GM18508 (cell line): ENCODE data around the gene CAVIN3.
A peak's percentile ranks its signal among the peaks of the same experiment; 100 is the strongest.

Experiments
- ATAC-seq: cut with Tn5 transposase; IDR thresholded peaks from one replicate; pipeline ENCODE4 v1.9.1; 2021; ENCODE audit warnings: moderate number of reproducible peaks; ENCODE audit not compliant: insufficient read depth, unreplicated experiment

Gene CAVIN3, protein sequence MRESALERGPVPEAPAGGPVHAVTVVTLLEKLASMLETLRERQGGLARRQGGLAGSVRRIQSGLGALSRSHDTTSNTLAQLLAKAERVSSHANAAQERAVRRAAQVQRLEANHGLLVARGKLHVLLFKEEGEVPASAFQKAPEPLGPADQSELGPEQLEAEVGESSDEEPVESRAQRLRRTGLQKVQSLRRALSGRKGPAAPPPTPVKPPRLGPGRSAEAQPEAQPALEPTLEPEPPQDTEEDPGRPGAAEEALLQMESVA

DNA sequence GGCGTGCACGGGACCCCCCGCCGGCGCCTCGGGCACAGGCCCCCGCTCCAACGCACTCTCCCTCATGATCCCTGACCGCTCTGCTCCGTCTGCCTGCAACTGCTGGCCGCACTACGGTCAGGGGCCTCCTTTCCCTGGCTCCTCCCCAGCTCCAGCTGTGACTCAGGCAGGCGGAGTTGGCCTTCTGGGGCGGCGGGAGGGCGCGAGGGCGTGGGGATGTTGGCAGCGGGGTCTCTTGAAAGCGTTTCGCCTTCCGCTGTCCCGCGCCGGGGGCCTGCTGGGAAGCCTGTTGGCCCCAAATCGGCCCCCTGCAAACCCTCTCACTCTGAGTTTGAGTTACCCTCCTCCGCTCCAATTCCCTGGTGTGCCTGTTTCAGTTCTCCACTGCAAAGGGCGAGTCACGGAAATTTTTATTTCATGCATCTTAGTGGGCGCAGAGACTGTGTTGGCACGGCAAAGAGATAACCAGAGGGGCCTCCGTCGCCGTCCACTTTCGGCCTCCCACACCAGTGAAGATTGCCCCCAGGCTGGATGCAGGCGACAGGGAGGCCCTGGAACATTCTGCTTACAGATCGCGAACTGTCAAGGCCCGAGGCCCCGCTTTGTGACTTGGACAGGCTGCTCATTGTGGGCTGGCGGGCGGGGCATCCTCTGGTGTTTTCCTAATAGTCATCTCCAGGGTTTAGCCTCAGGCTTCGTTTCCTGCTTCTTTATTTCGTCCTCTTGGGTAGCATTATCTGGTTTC, at the start of gene CAVIN3:
Gene CAVIN3 (minus strand): TSS at position 91 of the 745 bp plus-strand sequence. CDS start 25 bp downstream, at position 66.
- no peak for ATAC-seq

DNA sequence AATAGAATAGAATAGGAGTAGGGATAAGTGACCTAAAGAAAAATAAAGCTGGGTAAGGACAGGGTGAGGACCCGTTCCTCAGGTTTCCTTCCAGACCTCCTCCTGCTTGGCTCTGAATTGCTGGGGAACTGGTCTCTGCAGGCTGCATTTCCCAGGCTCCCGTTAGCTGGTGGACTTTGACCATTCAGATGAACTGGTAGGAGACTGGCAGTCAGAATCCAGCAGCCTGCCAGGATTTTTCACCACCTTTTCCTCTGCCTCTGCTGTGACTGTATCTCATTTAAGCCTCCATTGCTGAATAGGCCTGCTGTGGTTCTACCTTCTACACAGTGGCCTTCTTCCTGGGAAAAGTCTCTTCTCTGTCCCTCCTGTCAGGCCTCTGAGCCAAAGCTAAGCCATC, 45.4 kb upstream of the CAVIN3 start:
- ATAC-seq = no peak

DNA sequence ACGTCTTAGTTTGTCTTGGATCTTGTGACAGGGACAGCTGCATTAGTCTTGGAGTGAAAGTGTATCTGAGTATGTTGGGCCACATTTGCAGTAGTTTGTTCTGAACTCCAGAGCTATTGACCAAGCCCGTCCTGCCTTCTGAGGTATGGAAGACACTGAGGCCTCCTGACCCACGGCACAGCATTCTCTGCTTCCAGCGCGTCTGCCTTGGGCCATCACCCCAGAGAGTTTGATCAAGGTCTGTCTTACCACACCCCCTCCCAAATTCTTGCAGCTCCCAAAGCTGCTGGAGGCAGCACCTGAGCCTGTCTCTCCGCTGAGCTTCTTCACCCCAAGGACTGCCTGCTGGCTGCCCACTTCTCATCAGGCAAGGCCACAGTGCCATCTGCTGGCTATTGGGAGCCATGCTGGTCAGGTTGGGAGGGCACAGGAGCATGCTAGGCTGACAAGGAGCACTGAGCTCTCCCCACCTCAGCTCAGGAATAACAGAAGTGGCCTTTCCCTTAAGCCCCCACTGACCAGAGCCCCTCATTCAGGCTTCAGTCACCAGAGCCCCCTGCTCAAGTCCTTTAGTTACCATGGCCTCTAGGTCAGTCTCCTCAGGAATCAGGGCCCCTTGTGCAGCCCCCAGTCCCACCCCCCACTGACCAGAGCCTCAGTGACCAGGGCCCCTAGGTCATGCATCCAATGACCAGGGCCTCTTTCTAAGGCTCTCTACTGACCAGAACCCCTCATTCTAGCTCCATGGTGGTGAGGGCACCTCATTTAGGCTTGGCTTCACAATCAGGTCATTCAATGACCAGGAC, 42.8 kb upstream of the CAVIN3 start:
- peak; percentile 48 for ATAC-seq

DNA sequence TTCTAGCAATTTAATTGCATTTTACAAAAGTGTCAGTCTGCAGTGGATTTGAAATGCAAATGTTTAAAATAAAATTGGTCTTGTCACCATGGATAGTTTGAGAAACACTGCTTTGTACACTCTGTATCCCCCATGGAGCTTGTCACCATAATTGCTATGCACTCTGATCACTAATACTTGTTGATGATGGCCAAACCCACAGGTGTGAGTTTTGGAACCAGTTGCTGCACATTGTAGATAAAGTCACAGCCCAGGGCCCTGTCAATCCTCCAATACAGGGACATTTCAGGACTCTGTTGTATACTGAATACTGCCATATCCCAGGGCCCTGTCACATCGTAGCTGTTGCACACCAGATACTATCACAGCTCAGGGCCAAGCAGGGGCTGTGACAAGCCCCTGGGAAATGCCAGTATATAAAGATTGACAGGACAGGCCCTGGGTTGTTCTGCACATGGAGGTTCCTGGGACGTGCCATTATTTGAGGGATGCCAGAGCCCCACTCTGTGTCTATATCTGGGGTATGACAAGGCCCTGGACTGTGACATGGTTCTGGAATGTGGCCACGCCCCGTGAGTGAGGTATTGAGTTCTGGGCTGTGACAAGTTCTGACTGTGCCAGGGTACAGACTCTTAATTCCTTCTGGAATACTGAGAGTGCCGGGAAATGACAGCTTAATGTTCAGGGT, 42.0 kb upstream of the CAVIN3 start:
- ATAC-seq = no peak

DNA sequence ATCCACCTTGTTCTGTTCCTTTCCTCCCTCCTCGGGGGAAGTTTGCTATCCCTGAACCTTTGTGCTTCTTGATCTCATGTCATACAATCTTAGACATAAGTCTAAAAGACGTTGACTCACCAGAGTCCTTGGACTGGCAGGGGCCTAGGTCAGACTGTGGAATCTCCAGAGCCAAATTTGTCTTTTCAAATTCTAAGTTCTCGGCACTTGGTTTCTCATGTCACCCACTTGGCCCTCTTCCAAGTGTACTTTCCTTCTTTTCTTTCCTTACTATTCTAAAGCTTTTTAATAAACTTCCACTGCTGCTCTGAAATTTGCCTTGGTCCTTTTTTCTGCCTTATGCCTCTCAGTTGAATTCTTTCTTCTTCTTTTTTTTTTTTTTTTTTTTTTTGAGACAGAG, 39.9 kb upstream of the CAVIN3 start:
- ATAC-seq = no peak

DNA sequence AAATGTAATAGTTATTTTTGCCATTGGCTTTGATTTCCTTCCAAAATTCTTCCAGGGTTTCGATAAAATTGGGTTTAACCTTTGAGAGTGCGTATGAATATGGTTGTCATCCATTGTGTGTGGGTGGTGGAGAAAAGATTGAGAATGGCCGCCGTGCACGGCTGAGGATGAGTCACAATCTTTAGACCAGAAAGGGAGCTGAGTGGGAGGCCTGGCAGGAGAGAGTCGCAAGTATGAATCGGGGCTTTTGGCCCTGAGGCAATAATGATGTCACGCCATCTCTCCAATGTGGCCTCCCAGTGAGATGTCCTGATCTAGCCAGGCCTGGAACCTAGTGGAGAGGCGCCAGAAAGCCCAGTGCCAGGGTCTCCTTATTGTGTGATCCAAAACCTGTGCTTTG, 36.9 kb upstream of the CAVIN3 start:
- no peak for ATAC-seq

DNA sequence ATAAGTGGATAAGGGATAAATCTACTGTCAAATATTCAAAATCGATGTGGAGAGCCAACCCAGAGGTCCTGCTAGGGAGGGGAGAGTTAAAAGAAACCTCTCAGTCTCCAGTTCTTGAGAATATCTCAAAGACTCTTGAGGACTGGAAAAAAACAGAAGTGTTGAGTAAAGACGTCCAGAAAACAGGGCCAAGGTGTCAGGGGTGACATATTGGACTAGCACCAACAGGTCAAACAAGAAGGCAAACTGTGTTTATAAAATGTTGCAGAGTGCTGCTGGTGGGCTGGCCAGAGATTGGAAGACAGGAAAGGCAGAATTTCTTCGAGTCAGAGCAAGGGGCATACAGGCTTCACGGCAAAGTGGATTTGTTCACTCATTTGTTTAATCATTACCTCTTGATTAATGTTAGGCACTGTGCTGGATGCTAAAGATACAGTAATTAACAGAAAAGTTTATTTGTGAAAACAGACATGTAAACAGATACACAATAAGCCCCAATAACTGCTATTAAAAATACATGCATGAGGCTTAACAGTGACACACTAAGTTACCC, 36.3 kb upstream of the CAVIN3 start:
- ATAC-seq = no peak

DNA sequence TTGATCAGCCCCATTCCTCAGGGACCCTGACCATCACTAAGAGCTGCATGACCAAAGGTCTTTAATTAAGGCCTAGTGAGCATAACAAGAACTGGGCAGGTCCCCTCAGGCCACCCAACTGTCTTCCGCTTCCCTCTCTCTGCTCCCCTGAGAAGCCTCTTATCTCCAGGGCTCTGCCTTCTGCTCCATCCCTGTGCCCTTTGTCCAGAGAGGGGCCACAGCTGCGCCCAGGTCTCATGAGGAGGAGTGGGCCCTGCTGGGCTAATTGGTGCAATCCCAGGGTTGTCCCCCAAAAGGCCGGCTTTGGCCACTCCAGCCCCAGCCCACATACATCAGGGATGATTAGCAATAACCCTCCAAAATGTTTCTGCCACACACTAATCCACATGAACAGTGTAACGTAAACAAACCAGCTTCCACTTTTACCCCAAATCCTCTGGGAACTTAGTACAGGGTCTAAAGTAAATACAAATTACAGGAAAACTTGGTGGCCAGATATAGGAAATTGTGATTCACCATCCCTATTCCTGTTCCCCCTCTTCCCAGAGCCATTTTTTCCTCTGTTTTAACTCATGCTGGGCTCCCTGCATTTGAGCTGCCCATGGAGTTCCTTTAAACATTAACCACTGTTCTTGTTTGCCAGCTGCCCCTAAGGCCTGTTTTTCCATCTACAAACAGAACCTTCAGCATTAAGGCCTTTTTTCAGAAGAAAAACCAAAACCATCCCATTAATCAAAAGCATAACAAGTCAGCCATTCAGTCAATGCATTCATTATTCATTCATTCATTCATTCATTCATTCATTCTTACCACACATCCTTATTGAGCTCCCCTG, 34.6 kb upstream of the CAVIN3 start:
- no peak for ATAC-seq

DNA sequence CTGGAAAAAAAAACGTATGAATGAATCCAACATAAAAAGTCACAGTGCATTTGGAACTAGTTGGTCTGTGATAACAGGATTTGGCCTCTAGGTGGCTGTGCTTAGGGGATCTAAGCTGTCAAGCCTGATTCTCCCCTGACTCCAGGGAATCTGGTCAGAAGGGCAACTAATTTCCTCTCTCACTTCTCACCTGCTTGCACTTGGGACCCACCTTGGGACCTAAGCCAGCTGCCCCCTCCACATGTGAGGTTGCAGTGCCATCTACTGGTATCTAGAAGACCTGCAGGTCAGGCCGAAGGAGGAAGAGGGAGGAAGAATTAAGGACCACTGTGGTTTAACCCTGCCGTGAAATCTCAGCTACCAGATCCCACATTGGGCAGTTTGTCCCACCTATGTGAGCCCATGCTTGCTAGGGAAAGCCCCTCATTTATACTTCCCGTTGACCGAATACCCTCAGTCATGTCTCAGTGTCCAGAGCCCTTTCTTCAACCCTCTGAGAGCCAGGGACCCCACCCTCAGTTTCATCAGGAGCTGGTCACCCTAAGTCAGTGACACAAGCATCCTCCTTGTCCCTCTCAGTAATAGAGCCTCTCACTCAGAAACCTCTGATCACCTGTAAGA, 33.2 kb upstream of the CAVIN3 start:
- ATAC-seq = no peak

DNA sequence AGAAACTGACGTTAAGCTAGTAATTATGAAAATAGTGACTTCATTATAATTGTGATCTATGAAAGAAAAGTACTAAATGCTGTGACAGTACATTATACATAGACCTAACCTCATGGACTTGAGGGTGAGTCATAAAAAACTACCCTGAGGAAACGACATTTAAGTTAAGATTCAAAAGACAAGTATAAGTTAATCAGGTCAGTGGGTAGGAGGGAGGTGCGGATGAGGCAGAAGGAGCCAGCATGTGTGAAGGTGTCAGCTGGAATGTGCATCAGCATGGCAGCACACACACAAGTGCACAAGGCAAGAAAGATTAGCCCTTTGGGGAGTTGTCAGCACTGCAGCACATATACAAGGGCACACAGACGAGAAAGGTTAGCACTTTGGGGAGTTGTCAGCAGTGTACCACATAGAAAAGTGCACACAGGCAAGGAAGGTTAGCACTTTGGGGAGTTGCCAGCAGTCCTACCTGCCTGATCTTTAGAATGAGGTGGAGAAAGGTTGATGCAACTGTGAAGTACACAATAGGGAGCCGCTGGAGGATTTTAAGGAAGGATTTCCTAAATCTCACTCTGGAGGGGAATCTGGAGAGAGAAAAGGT, 31.6 kb upstream of the CAVIN3 start:
- ATAC-seq = no peak

DNA sequence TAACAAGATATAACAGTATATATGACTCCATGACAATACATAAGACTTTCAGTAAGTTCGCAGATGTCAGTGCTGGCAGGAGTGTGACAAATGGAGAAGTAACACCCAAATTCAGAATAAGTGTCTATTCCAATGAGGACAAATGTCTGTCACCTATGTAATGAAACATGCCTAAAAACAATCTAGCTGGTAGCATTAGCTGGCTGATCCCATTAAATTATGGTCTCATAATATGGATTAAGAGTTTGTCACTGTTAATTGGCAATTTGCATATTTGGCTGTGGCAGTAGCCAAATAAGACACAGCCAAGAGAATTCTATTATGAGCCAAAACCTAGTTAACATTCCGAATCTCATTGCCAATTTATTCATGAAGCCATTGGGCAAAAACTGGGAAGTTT, 30.2 kb upstream of the CAVIN3 start:
- ATAC-seq = no peak

DNA sequence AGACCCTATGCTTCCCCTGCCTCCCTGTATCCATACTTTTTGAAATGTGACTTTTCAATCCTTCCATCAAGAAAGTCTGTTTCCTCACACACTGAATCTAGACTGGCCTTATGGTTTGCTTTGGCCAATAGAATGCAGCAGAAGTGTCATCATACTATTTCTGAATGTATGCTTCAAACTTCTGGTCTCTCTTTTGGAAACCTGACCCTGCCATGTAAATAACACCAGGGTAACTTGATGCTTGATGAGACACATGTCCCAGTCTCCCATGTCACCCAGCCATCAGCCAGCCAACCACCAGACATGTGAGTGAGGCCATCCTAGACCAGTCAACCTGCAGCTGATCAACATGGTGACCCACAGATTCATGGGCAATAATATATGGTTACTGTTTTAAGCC, 29.7 kb upstream of the CAVIN3 start:
- no peak for ATAC-seq

DNA sequence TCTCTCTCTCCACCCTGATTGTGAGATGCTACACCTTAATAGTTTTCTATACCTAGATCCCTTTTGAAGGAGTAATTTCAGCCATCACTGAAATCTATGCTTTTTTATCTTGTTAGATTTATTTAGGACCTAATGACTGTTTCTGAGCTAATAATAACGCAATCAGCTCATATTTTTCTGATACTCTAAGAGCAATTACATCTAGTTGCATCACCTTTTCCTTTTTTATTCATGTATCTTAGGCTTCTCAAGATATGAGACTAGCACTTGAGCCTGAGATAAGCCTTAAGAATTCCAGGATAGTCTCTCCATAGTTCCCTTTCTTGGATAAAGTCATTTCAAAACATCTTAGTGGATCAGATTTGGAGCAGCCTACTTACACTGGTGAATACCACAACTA, 25.1 kb upstream of the CAVIN3 start:
- no peak for ATAC-seq

DNA sequence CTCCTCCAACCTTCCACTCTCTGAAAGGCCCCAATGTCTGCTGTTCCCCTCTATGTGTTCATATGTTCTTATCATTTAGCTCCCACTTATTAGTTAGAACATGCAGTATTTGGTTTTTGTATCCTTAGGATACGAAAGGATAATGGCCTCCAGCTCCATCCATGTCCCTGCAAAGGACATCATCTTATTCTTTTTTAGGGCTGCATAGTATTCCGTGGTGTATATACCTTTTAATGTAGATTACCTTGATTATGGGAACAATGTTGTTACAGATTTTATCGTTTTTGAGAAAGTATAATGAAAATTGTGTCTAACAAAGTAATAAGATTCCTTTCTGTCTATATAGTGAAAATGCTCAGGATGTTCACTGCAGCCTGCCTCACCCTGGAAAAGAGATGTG, 16.0 kb upstream of the CAVIN3 start:
- no peak for ATAC-seq

DNA sequence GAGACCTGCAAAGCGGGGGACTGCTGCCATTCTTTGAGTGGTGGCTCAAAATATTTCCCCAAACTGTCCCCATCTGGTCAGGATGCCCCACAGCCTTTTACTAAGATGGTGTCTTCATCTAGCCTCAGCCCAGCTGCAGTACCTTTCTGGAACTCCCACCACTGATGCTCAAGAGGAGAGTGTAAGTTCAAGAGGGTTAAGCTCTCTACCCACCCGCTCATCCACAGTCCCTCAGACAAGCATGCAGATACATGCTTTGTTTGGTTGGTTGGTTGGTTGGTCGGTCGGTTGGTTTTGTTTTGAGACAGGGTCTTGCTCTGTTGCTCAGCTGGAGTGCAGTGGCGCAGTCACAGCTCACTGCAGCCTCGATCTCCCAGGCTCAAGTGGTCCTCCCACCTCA, 14.5 kb upstream of the CAVIN3 start:
- no peak for ATAC-seq

DNA sequence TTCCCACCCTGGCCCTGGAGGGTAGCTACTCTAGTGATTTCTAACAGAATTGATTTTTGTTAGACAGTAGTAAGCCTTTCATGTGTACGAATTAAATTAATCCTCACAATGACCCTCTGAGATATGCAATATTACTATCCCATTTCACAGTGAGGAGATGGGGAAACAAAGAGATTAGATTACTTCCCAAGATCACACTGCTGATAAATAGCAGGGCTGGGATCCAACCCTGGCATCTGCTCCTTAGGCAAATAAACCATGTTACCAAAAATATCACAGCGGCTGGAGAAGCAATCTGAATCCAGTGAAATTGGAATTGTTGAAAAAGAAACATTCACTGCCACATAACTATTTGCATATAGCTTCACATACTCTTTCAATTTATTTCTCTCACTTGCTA, 12.8 kb upstream of the CAVIN3 start:
- ATAC-seq = no peak

DNA sequence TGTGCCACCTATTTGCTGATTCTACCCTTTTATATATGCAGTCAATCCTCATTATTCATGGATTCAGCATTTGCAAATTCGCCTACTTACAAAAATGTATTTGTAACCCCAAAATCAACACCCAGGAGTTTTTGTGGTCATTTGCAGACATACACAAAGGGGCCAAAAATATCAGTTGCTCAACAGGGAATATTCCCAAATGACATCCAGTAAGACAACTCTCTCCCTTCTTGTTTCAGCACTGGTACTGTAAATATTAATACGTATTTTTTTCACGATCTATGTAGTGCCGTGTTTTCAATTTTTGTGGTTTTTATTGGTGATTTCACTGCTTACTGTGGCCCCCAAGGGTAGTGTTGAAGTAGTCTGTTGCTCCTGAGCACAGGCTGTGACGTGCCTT, 11.8 kb upstream of the CAVIN3 start:
- no peak for ATAC-seq

DNA sequence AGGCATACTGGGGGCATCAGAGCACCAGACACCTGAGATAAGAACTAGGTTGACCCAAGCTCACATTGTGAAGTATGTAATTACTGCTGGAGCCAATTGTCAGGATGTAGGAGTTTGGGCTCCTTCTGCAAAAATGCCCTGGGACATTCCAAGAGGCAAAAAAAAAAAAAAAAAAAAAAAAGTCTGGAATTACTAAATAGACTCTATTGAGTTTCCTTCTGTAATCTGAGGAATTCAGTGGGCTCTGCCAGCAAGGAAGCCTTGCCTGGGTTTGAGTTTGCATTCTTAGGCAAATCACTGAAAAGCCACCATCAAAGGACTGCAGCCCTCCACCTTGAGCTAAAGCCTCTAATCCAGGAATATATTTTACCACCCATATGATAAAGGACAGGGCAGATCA, 8.0 kb upstream of the CAVIN3 start:
- ATAC-seq = no peak

DNA sequence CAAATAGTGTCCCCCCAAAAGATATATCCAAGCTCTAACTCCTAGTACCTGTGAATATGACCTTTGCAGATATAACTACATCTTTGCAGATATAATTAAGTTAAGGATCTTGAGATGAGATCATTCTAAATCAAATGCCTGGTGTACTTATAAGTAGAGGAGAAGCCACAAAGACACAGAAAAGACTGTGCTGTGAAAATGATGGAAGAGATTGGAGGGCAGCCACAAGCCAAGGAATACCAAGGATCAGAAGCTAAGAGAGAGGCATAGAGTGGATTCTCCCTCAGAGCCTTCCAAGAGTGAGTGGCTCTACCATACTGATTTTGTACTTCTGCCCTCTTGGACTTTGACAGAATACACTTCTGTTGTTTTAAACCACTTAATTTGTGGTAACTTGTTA, 7.5 kb upstream of the CAVIN3 start:
- no peak for ATAC-seq
